Measurements from ENCODE around the gene RBM19. TPM values are rescaled to one million over a fixed set of nuclear protein-coding genes. Genes with fewer than 3 reads are reported as not detected.

Gene RBM19
- total RNA-seq, 1 experiment from 2014 or later, result 47.2 TPM

- H3K27ac Mint-ChIP-seq (ENCODE audit: unreplicated experiment), result no peak overlapping the region
- DNase-seq, result no peak
- no peak overlapping the region for H3K4me3 Mint-ChIP-seq (ENCODE audit: low read depth, unreplicated experiment)
- TF ChIP-seq CTCF (IDR thresholded peaks at IDR 0.05; ENCODE audit: unreplicated experiment), result no peak
- no peaks in the 10 kb centered on the region for H3K4me1 Mint-ChIP-seq (ENCODE audit: low read depth, unreplicated experiment)
- BruUV-seq (replicated peaks), result no TSS peak
- intact Hi-C loops (cut with micrococcal nuclease; ENCODE audit: unreplicated experiment), result no loop called here
- H3K9me3 Mint-ChIP-seq (ENCODE audit: low read depth, unreplicated experiment), result no peaks in the 10 kb centered on the region
- CTCF ChIA-PET, result no interaction called here
- H3K36me3 Mint-ChIP-seq (ENCODE audit: insufficient read depth, unreplicated experiment), result no peaks in the 10 kb centered on the region
- no peaks in the 10 kb centered on the region for H3K27me3 Mint-ChIP-seq (ENCODE audit: unreplicated experiment)
Measured at GRCh38 chr12:113876160-113876559, 90.0 kb downstream of the RBM19 start.

- no peak for DNase-seq
- Mint-ChIP-seq H3K4me1 (ENCODE audit: low read depth, unreplicated experiment) (no peaks in the 10 kb centered on the region), H3K36me3 (ENCODE audit: insufficient read depth, unreplicated experiment) (no peaks in the 10 kb centered on the region), H3K27me3 (ENCODE audit: unreplicated experiment) (no peaks in the 10 kb centered on the region), H3K4me3 (ENCODE audit: low read depth, unreplicated experiment) (no peak overlapping the region), H3K9me3 (ENCODE audit: low read depth, unreplicated experiment) (no peaks in the 10 kb centered on the region), H3K27ac (ENCODE audit: unreplicated experiment) (no peak overlapping the region)
- intact Hi-C loops (cut with micrococcal nuclease; ENCODE audit: unreplicated experiment), result no loop called here
- CTCF ChIA-PET, result no interaction called here
- no TSS peak for BruUV-seq (replicated peaks)
- no peak for TF ChIP-seq CTCF (IDR thresholded peaks at IDR 0.05; ENCODE audit: unreplicated experiment)
Measured at GRCh38 chr12:113875691-113876090, 90.4 kb downstream of the RBM19 start.

GRCh38 chr12:113874999-113875561 lies 91.0 kb downstream of the RBM19 start:
- Mint-ChIP-seq H3K27me3 (ENCODE audit: unreplicated experiment) (no peaks in the 10 kb centered on the region), H3K27ac (ENCODE audit: unreplicated experiment) (no peak overlapping the region), H3K4me1 (ENCODE audit: low read depth, unreplicated experiment) (no peaks in the 10 kb centered on the region), H3K9me3 (ENCODE audit: low read depth, unreplicated experiment) (no peaks in the 10 kb centered on the region), H3K4me3 (ENCODE audit: low read depth, unreplicated experiment) (no peak overlapping the region), H3K36me3 (ENCODE audit: insufficient read depth, unreplicated experiment) (no peaks in the 10 kb centered on the region)
- BruUV-seq (replicated peaks), result no TSS peak
- no peak for DNase-seq
- intact Hi-C loops (cut with micrococcal nuclease; ENCODE audit: unreplicated experiment), result no loop called here
- no peak for TF ChIP-seq CTCF (IDR thresholded peaks at IDR 0.05; ENCODE audit: unreplicated experiment)
- CTCF ChIA-PET, result no interaction called here

- Mint-ChIP-seq H3K27ac (ENCODE audit: unreplicated experiment) (no peak overlapping the region), H3K4me1 (ENCODE audit: low read depth, unreplicated experiment) (no peaks in the 10 kb centered on the region), H3K27me3 (ENCODE audit: unreplicated experiment) (no peaks in the 10 kb centered on the region), H3K4me3 (ENCODE audit: low read depth, unreplicated experiment) (no peak overlapping the region), H3K36me3 (ENCODE audit: insufficient read depth, unreplicated experiment) (no peaks in the 10 kb centered on the region), H3K9me3 (ENCODE audit: low read depth, unreplicated experiment) (no peaks in the 10 kb centered on the region)
- BruUV-seq (replicated peaks), result no TSS peak
- intact Hi-C loops (cut with micrococcal nuclease; ENCODE audit: unreplicated experiment), result no loop called here
- CTCF ChIA-PET, result interaction anchor here (0.5 kb wide), 1 partner anchor 839 kb away, joined by 3 read pairs; no protein-coding TSS in a partner anchor
- TF ChIP-seq CTCF (IDR thresholded peaks at IDR 0.05; ENCODE audit: unreplicated experiment), result no peak
- DNase-seq, result no peak
Measured at GRCh38 chr12:113874326-113874725, 91.8 kb downstream of the RBM19 start.

Data from Calu3 (cell line).